AG09309 (cell line): ENCODE results near the gene MZB1.

Experiments
- DNase-seq: peaks from one replicate; pipeline ENCODE4 v3.0.0-alpha.2; 2010; ENCODE audit warnings: low read depth
- H3K4me3 ChIP-seq: 2 replicates; pipeline ENCODE4 v1.5.1; 2011; ENCODE audit warnings: mild to moderate bottlenecking, low read depth, low read length, moderate library complexity; ENCODE audit not compliant: control insufficient read depth
- TF ChIP-seq, protein P1 (sequence below): IDR thresholded peaks from 2 replicates; pipeline ENCODE4 v1.5.1; 2011; ENCODE audit warnings: mild to moderate bottlenecking, low read depth, low read length, inconsistent platforms; ENCODE audit not compliant: insufficient read depth, control insufficient read depth; ENCODE audit errors: missing control alignments

The MZB1 gene

GRCh38 chr5:139374909-139375308, 14.8 kb downstream of the MZB1 start:
- TF ChIP-seq, protein P1, sequence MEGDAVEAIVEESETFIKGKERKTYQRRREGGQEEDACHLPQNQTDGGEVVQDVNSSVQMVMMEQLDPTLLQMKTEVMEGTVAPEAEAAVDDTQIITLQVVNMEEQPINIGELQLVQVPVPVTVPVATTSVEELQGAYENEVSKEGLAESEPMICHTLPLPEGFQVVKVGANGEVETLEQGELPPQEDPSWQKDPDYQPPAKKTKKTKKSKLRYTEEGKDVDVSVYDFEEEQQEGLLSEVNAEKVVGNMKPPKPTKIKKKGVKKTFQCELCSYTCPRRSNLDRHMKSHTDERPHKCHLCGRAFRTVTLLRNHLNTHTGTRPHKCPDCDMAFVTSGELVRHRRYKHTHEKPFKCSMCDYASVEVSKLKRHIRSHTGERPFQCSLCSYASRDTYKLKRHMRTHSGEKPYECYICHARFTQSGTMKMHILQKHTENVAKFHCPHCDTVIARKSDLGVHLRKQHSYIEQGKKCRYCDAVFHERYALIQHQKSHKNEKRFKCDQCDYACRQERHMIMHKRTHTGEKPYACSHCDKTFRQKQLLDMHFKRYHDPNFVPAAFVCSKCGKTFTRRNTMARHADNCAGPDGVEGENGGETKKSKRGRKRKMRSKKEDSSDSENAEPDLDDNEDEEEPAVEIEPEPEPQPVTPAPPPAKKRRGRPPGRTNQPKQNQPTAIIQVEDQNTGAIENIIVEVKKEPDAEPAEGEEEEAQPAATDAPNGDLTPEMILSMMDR = no peak
- no peak overlapping the region for H3K4me3 ChIP-seq
- no peak for DNase-seq

- TF ChIP-seq, protein P1 = no peak
- no peak for DNase-seq
- H3K4me3 ChIP-seq = no peak overlapping the region
Observed at GRCh38 chr5:139371482-139372435, 18.0 kb downstream of the MZB1 start.

DNA sequence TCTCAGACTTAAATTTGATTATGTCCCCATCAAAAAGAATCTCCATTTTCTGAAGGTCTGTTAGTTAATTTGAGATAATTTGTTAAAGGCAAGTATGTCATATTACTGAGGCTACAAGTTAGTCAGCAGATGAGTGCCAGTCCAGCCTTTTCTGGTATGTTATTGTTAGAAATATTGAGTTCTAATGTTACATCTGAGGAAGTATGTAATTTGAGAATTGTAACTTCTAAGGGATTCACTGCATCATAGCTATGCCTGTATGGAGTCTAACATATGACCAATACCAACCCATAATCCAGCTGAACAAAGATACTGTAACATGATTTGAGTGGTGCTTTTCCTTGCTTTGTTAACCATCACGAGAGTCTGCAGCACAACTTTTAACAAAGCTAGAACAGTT, 20.5 kb downstream of the MZB1 start:
- H3K4me3 ChIP-seq = no peak overlapping the region
- DNase-seq = no peak
- TF ChIP-seq, protein P1 = no peak

DNA sequence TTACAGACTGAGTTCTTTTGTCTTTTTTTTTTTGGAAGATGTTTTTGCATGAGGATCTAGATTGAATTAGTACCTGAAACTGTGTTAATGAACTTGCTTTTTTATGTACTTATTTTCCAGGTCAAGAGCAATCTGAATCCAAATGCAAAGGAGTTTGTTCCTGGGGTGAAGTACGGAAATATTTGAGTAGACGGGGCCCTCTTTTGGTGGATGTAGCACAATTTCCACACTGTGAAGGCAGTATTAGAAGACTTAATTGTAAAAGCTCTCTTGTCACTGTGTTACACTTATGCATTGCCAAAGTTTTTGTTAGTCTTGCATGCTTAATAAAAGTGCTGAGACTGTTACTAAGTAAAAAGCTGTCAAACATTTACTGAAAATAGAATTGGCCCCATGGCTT, 21.1 kb downstream of the MZB1 start:
- no peak for DNase-seq

GRCh38 chr5:139364466-139364865, 25.2 kb downstream of the MZB1 start:
- TF ChIP-seq, protein P1 = no peak
- DNase-seq = no peak
- H3K4me3 ChIP-seq = no peak overlapping the region

More for the DNA sequence above, 21.1 kb downstream of the MZB1 start:
- TF ChIP-seq, protein P1 = no peak
- H3K4me3 ChIP-seq = no peak overlapping the region

DNA sequence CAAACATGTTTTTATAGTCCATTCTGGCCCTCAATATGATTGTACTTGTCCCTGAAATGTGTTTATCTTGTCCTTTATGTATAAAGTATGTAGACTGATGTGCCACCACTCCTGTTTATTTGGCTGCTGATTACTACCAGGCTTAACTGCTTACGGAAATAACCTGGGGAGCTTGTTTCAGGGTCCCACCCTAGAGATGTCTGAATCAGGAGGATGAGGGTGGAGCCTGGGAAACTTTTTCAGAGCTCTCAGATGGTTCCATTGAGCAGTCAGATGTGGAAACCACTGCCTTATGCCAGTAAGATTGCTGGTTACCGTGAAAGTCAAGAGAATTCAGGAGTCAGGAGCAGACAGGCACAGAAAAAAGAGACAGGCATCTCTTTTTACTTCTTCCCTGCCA, 25.8 kb downstream of the MZB1 start:
- no peak for DNase-seq
- TF ChIP-seq, protein P1 = no peak
- H3K4me3 ChIP-seq = no peak overlapping the region
